Epithelial cell of proximal tubule (primary cell): ENCODE measurements around the gene PTTG1IP. TPM values are rescaled to one million over a fixed set of nuclear protein-coding genes. Genes with fewer than 3 reads are reported as not detected.
"Not testable (repeated sequence)": the region's sequence is repeated elsewhere in the genome, so short reads cannot be mapped to it uniquely, and the experiment has no call there.

Experiments used
- DNase-seq: peaks from one replicate; pipeline ENCODE4 v3.0.0-alpha.2; 2011; ENCODE audit warnings: low read depth
- H3K4me3 ChIP-seq: 2 replicates; pipeline ENCODE4 v1.5.1; 2011; ENCODE audit warnings: low read depth, mild to moderate bottlenecking, low read length
- total RNA-seq: library from RNA; depleted of rRNA; stranded (reverse); fragments of >200 nt; gene quantifications from 2 replicates; pipeline ENCODE4 v1.2.3, GENCODE V29; 2015
- TF ChIP-seq, protein P1 (sequence below): conservative IDR thresholded peaks from 2 replicates; pipeline ENCODE4 v1.5.1; 2012; ENCODE audit warnings: low read depth, mild to moderate bottlenecking, low read length

PTTG1IP gene
- total RNA-seq, 1 donor from 2014 or later, result 311 TPM

DNA sequence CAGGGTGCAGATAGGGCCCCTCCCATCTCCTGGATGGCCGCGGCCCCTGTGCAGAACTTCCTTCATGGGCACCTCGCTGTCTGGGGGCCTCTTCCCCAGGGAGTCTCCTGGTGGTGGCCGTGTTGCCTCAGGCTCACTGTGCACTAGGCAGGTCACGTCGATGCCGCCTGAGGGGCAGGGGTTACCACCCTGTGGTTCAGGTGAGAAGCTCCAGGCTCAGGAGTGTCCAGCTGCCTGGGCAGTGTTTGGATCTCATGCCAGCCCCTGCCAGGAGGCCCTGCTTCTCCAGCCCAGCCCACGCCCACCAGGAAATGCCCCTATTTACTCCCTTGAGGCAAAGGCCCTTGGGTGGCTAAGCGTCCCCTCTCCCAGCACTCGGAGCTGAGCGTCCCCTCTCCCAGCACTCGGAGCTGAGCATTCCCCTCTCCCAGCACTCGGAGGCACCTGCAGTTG, 45.1 kb upstream of the PTTG1IP start:
- DNase-seq, result no peak

DNA sequence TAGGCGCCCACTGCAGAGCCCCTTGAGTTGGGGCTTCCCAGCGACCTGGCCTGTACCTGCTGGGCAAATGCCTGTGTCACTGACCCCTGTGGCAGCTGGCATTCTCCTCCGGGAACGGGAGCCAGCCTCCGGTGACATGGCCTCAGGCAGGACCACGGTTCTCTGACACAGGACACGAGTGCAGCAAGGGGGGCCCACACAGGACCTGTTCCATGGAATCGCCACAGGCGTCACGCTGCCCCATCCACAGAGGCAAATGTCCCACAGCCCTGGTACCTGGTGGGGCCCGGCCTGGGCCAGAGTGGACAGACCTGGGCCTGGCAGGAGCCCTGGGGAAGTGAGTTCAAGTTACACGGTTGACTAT, 44.6 kb upstream of the PTTG1IP start:
- H3K4me3 ChIP-seq, result no peak overlapping the region

More for the DNA sequence above, 45.1 kb upstream of the PTTG1IP start:
- H3K4me3 ChIP-seq, result no peak overlapping the region
- TF ChIP-seq, protein P1, sequence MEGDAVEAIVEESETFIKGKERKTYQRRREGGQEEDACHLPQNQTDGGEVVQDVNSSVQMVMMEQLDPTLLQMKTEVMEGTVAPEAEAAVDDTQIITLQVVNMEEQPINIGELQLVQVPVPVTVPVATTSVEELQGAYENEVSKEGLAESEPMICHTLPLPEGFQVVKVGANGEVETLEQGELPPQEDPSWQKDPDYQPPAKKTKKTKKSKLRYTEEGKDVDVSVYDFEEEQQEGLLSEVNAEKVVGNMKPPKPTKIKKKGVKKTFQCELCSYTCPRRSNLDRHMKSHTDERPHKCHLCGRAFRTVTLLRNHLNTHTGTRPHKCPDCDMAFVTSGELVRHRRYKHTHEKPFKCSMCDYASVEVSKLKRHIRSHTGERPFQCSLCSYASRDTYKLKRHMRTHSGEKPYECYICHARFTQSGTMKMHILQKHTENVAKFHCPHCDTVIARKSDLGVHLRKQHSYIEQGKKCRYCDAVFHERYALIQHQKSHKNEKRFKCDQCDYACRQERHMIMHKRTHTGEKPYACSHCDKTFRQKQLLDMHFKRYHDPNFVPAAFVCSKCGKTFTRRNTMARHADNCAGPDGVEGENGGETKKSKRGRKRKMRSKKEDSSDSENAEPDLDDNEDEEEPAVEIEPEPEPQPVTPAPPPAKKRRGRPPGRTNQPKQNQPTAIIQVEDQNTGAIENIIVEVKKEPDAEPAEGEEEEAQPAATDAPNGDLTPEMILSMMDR, result no peak

DNA sequence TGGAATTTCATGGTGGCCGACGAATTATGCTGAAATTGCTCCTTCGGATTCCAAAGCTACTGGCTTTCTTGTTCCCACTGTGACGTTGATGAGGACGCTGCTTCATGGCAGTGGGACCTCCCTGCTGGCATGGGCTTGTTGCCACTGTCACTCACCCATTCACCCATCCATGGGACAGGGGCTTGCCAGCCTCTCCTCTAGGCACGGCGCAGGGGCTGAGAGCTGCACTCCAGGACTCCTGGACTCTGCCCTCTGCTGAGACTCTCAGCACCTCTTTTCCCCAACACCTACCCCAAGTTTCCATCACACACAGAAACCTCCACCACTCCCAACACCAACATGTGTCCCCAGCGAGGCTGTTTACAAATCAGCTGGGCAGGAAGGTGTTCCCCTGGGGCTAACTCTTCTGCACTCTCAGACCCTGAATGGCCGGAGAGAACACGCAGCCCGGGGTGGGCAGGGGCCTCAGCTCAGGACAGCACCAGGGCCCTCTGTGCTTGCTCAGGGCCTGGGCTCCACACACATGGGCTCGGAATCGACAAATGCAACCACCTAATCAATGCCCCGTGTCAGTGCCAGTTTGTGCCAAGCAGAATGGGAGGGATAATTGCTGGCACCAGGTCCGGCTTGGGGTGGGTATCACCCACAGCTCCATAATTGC, 44.1 kb upstream of the PTTG1IP start:
- H3K4me3 ChIP-seq, result no peak overlapping the region
- TF ChIP-seq, protein P1, result no peak
- DNase-seq, result no peak

More for the DNA sequence above, 44.6 kb upstream of the PTTG1IP start:
- TF ChIP-seq, protein P1, result no peak
- DNase-seq, result no peak

DNA sequence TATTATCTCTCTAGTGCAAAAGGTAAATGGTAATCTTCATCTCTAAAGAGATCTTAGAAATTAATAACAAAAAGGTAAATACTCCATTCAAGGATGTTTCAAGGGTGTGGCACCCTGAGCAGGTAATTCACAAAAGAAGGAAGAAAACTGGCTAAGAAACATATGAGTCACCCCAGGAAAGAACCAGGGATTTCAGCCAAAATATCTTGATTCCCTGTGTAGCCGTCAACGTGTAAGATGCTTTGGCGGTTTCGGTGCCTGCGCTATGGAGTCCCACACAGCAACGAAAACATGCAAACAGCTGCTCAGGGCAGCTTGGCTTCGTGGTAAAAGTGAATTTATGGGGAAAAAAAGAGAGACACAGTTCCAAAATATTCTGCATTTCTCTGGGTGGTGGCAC, 43.5 kb upstream of the PTTG1IP start:
- no peak overlapping the region for H3K4me3 ChIP-seq
- TF ChIP-seq, protein P1, result no peak
- DNase-seq, result no peak

DNA sequence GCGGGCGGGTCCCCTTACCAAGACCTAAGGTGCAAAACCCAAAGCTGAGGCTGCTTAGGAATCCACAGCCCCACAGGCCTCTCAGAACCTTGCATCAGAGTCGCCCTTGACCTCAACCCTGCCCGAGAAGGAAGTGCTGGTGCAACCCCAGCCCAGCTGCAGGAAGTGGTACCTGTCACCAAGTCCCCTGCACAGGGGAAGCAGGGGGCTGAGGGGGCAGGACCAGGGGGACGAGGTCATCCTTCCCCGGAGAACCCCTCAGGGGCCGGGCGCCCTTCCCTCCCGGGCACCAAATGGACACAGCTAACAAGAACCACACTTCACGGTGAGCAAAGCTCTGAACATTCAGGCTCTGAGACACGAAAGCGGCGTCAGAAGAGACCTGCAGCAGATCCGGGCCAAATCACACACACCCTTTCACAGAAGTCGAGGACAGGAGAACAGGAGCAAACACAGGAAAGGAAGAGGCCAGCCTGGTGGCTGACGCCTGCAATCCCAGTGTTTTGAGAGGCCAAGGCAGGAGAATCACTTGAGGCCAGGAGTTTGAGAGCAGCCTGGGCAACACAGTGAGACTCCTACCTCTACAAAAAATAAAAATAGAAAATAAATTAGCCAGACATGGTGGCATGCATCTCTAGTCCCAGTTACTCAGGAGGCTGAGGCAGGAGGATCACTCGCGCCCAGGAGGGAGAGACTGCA, 40.8 kb upstream of the PTTG1IP start:
- TF ChIP-seq, protein P1, result no peak
- no peak for DNase-seq
- H3K4me3 ChIP-seq, result no peak overlapping the region

DNA sequence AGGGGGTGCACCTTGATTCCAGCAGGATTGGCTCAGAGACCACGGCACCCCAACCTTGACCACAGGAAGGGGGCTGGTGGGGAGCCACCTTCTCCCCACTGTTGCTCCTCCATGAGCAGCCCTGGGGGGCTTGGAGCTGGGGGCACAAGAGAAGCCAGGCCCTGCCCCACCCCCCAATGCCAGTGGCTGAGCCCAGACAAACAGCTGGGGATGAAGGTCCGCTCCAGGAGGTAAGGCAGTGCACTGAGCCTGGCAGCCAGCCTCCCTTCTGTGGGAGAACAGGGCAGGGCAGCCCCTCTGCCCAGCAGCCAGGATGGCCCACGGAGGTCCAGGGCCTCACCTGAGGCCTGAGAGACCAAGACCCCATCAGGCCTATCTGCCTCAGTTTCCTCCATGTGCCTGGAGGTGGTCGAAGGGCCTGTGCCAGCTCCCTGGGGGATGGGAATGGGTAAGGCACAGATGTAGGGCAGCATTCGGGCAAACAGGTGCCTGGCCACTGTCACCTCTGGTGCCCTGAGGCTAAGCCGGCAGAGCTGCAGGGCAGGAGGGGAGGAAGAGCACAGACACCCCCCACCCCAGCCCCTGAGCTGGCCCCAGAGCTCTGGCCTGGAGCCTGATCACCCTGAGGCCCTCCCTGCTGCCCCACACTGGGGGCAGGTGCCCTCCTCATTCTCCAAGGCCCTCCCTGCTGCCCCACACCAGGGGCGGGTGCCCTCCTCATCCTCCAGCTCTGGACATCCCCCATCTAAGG, 40.1 kb upstream of the PTTG1IP start:
- DNase-seq, result no peak
- TF ChIP-seq, protein P1, result no peak

DNA sequence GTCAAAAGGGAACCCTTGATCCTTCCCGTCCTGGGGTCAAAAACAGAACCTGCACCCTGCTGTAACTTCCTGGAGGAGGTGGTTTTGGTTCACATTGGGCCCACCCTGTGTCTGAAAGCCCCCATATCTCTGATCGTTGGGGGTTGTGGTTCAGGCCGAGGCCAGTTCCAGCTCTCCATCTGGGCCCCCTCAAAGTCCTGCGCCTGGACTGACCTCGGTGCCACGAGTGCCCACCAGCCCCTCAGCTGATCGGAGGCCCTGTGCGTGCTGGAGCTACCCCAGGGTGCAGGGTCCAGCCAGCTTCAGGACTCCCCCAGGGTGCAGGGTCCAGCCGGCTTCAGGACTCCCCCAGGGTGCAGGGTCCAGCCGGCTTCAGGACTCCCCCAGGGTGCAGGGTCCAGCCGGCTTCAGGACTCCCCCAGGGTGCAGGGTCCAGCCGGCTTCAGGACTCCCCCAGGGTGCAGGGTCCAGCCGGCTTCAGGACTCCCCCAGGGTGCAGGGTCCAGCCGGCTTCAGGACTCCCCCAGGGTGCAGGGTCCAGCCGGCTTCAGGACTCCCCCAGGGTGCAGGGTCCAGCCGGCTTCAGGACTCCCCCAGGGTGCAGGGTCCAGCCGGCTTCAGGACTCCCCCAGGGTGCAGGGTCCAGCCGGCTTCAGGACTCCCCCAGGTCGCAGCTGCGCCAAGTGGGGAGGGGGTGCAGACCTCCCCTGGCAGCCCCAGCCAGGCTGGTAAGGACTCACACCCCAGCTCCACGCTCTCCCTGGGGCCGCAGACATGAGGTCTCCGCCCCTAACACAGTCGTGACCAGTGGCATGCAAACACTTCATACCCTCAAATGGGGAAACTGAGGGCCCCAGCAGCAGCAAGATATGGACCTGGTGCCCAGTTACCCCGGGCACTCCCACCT, 39.3 kb upstream of the PTTG1IP start:
- DNase-seq, H3K4me3 ChIP-seq: not testable (repeated sequence)

More for the DNA sequence above, 40.1 kb upstream of the PTTG1IP start:
- no peak overlapping the region for H3K4me3 ChIP-seq
